OCI-LY7 (cell line): ENCODE measurements around the gene FTO. TPM values are rescaled to one million over a fixed set of nuclear protein-coding genes. Genes with fewer than 3 reads are reported as not detected.
A peak's percentile ranks its signal among the peaks of the same experiment; 100 is the strongest.

Experiments used
- BruUV-seq: library from RNA; stranded (reverse); fragments of 400-500 nt; replicated peaks from 2 replicates; lab custom pipeline; 2021; lab: Mats Ljungman, UMichigan
- CTCF ChIA-PET: fragments of 300-600 bp; sonication (Branson Sonifier 250); formaldehyde crosslinking; loops from one replicate; lab custom pipeline; 2022; ENCODE audit warnings: antibody characterized with exemption; ENCODE audit not compliant: unreplicated experiment; lab: Charles Lee
- POLR2A ChIA-PET: fragments of 300-600 bp; sonication (Branson Sonifier 250); formaldehyde crosslinking; loops from one replicate; lab custom pipeline; 2022; ENCODE audit warnings: antibody characterized with exemption; lab: Charles Lee
- DNase-seq: peaks from one replicate; pipeline ENCODE4 v3.0.0-alpha.2; 2015; ENCODE audit warnings: low spot score
- H2AFZ ChIP-seq: fragments of 200-600 bp; sonication (generic), shearing (Covaris generic); 2 replicates; pipeline ENCODE4 v1.6.1; 2014; ENCODE audit warnings: mild to moderate bottlenecking, antibody characterized with exemption, low read length, moderate library complexity
- H3K27ac ChIP-seq: fragments of 200-600 bp; sonication (generic); 2 replicates; pipeline ENCODE4 v1.5.1; 2014; ENCODE audit warnings: mixed run types, low read depth, mild to moderate bottlenecking, moderate library complexity, low read length, inconsistent platforms; ENCODE audit not compliant: poor library complexity, severe bottlenecking
- H3K36me3 ChIP-seq: fragments of 200-600 bp; sonication (generic); 2 replicates; pipeline ENCODE4 v1.6.1; 2014; ENCODE audit warnings: mild to moderate bottlenecking, antibody characterized with exemption, low read length, moderate library complexity, mixed read lengths; ENCODE audit not compliant: insufficient read depth
- H3K4me1 ChIP-seq: fragments of 200-600 bp; sonication (generic); 2 replicates; pipeline ENCODE4 v1.5.1; 2014; ENCODE audit warnings: mild to moderate bottlenecking, low read length; ENCODE audit not compliant: insufficient read depth, poor library complexity, severe bottlenecking
- H3K4me2 ChIP-seq: fragments of 200-600 bp; sonication (generic); 2 replicates; pipeline ENCODE4 v1.6.1; 2014; ENCODE audit warnings: mild to moderate bottlenecking, low read length
- H3K4me3 ChIP-seq: fragments of 200-600 bp; sonication (generic); 2 replicates; pipeline ENCODE4 v1.5.1; 2014; ENCODE audit warnings: mild to moderate bottlenecking, low read depth, low read length; ENCODE audit not compliant: poor library complexity, severe bottlenecking
- H3K79me2 ChIP-seq: fragments of 200-600 bp; sonication (generic); 2 replicates; pipeline ENCODE4 v1.6.1; 2016; ENCODE audit warnings: low read depth, mild to moderate bottlenecking, low read length, moderate library complexity, mixed read lengths; ENCODE audit not compliant: insufficient read depth
- H3K9me2 ChIP-seq: fragments of 200-600 bp; sonication (generic); 2 replicates; pipeline ENCODE4 v1.6.1; 2016; ENCODE audit warnings: mild to moderate bottlenecking, low read length, mixed read lengths; ENCODE audit not compliant: insufficient read depth
- H3K9me3 ChIP-seq: fragments of 200-600 bp; sonication (generic); 2 replicates; pipeline ENCODE4 v1.6.1; 2014; ENCODE audit warnings: mild to moderate bottlenecking, mixed run types, low read length, mixed read lengths
- H4K20me1 ChIP-seq: fragments of 200-600 bp; sonication (generic); 2 replicates; pipeline ENCODE4 v1.6.1; 2014; ENCODE audit warnings: mild to moderate bottlenecking, antibody characterized with exemption, low read length, moderate library complexity, mixed read lengths; ENCODE audit not compliant: insufficient read depth
- CTCF ChIP-seq: fragments of 200-600 bp; sonication (generic); conservative IDR thresholded peaks from 2 replicates; pipeline ENCODE4 v1.5.1; 2014; ENCODE audit warnings: mild to moderate bottlenecking, antibody characterized with exemption, low read length, moderate library complexity, mixed read lengths
- EZH2phosphoT487 ChIP-seq: fragments of 200-600 bp; sonication (generic); IDR thresholded peaks from 2 replicates; pipeline ENCODE4 v1.6.1; 2018; ENCODE audit warnings: low read depth, borderline replicate concordance, mild to moderate bottlenecking, mixed run types, antibody characterized with exemption, low read length, moderate library complexity, mixed read lengths
- intact Hi-C: fragments of 100-400 bp; cut with micrococcal nuclease; formaldehyde crosslinking; loops from one replicate; pipeline ENCODE4 v1.10.0; 2022; ENCODE audit not compliant: unreplicated experiment
- total RNA-seq, 2 experiments: library from RNA; depleted of rRNA in 1 of 2; stranded (reverse); fragments of >200 nt in 1 of 2; shearing (Covaris generic) in 1 of 2; gene quantifications; 2 replicates each; pipeline ENCODE4 v1.2.3, GENCODE V29; 2014 to 2022

The FTO gene
- total RNA-seq, 2 experiments from 2014 or later = 57.1 to 68.0 TPM

GRCh38 chr16:53848277-53848942, 144.5 kb downstream of the FTO start:
- intact Hi-C loops = no loop called here
- Histone ChIP-seq H3K79me2 (no peaks in the 10 kb centered on the region), H3K4me3 (no peak overlapping the region), H4K20me1 (no peaks in the 10 kb centered on the region), H2AFZ (no peak overlapping the region), H3K9me3 (no peaks in the 10 kb centered on the region), H3K4me2 (no peak overlapping the region), H3K36me3 (no peaks in the 10 kb centered on the region; the same call in none of the 2 replicates), H3K9me2 (no peaks in the 10 kb centered on the region), H3K27ac (no peak overlapping the region), H3K4me1 (no peaks in the 10 kb centered on the region)
- TF ChIP-seq EZH2phosphoT487 = no peak
- no peak for TF ChIP-seq CTCF
- CTCF ChIA-PET = no interaction called here
- BruUV-seq = no TSS peak
- POLR2A ChIA-PET = interaction anchor here (0.6 to 1.2 kb wide), 2 partner anchors 8 to 947 kb away, joined by 3 to 4 read pairs; no protein-coding TSS in a partner anchor
- DNase-seq = no peak

GRCh38 chr16:53848950-53849349, 145.0 kb downstream of the FTO start:
- TF ChIP-seq EZH2phosphoT487 (no peak), CTCF (no peak)
- DNase-seq = no peak
- no TSS peak for BruUV-seq
- Histone ChIP-seq H3K4me1 (no peaks in the 10 kb centered on the region), H3K79me2 (no peaks in the 10 kb centered on the region), H3K4me3 (no peak overlapping the region), H3K9me2 (no peaks in the 10 kb centered on the region), H3K9me3 (no peaks in the 10 kb centered on the region), H2AFZ (no peak overlapping the region), H3K36me3 (no peaks in the 10 kb centered on the region; the same call in none of the 2 replicates), H3K27ac (no peak overlapping the region), H4K20me1 (no peaks in the 10 kb centered on the region), H3K4me2 (no peak overlapping the region)
- ChIA-PET POLR2A (interaction anchor here (0.6 kb wide), 1 partner anchor 948 kb away, joined by 3 read pairs; no protein-coding TSS in a partner anchor), CTCF (no interaction called here)
- intact Hi-C loops = no loop called here

- no peaks in the 10 kb centered on the region for H3K9me3 ChIP-seq
- no peaks in the 10 kb centered on the region for H3K4me1 ChIP-seq
- H3K9me2 ChIP-seq = no peaks in the 10 kb centered on the region
- CTCF ChIA-PET = no interaction called here
- POLR2A ChIA-PET = interaction anchor here (0.6 to 1.6 kb wide), 3 partner anchors 12 to 594 kb away, joined by 3 to 6 read pairs (median 3); no protein-coding TSS in a partner anchor
- TF ChIP-seq EZH2phosphoT487 (no peak), CTCF (no peak)
- no peaks in the 10 kb centered on the region for H4K20me1 ChIP-seq
- no peak overlapping the region for H3K27ac ChIP-seq
- no peak overlapping the region for H3K4me2 ChIP-seq
- no peaks in the 10 kb centered on the region; the same call in 1 of the 2 replicates for H3K36me3 ChIP-seq
- no peak overlapping the region for H2AFZ ChIP-seq
- DNase-seq = peak; percentile 3
- H3K79me2 ChIP-seq = no peaks in the 10 kb centered on the region
- intact Hi-C loops = no loop called here
- no peak overlapping the region for H3K4me3 ChIP-seq
- no TSS peak for BruUV-seq
These were observed 145.6 kb downstream of the FTO start for GRCh38 chr16:53849585-53849984.
